HFF-Myc (cell line): Measurements from ENCODE around the gene MCRIP1.

Experiments used
- DNase-seq: peaks from one replicate; pipeline ENCODE4 v3.0.0-alpha.2; 2011; ENCODE audit warnings: low read depth; ENCODE audit errors: extremely low read depth
- H3K4me3 ChIP-seq: replicated peaks from 2 replicates; pipeline ENCODE4 v1.5.1; 2011; ENCODE audit warnings: low read depth, mild to moderate bottlenecking, control low read depth, low read length
- TF ChIP-seq, protein P1 (sequence below): IDR thresholded peaks from 2 replicates; pipeline ENCODE4 v1.5.1; 2012; ENCODE audit warnings: mild to moderate bottlenecking, low read depth, low read length, control low read depth; ENCODE audit errors: missing control alignments

MCRIP1 gene

DNA sequence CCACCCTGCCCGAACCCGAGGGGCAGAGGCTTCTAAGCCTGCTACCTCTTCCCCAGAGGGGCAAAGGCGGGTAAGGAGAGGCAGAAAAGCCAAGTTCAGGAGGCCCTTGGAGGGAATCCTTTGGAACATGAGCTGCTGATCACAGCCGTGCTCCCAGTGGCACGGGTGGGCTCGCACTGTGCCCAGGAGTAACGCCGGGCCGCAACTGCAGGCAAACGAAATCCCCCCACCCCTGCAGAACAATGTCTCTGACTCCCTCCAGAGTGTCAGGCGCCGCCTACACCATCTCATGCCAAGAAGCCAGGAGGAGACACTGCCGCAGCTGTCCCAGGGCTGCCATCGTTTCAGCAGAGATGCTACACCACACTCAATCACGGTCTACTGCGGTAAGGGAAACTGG is 18.3 kb upstream of the MCRIP1 start:
- DNase-seq = no peak
- H3K4me3 ChIP-seq = no peak overlapping the region
- TF ChIP-seq, protein P1, sequence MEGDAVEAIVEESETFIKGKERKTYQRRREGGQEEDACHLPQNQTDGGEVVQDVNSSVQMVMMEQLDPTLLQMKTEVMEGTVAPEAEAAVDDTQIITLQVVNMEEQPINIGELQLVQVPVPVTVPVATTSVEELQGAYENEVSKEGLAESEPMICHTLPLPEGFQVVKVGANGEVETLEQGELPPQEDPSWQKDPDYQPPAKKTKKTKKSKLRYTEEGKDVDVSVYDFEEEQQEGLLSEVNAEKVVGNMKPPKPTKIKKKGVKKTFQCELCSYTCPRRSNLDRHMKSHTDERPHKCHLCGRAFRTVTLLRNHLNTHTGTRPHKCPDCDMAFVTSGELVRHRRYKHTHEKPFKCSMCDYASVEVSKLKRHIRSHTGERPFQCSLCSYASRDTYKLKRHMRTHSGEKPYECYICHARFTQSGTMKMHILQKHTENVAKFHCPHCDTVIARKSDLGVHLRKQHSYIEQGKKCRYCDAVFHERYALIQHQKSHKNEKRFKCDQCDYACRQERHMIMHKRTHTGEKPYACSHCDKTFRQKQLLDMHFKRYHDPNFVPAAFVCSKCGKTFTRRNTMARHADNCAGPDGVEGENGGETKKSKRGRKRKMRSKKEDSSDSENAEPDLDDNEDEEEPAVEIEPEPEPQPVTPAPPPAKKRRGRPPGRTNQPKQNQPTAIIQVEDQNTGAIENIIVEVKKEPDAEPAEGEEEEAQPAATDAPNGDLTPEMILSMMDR = no peak

DNA sequence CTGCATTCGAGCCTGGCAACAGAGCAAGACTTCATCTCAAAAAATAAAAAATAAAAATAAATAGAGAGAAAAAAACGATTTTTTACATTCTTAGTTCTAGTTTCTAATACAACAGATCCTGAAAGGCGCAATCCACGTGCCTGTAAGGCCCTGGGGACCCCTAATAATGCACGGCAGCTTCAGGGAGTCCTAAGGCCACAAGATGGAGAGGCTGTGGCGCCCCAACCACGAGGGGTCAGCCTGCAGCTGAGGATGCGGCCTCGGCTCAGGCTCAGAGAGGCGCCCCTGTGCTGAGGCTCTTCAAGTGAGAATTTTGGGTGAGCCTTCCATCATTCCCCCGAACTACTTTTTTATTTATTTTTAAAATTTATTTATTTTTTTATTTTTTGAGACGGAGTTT is 16.4 kb upstream of the MCRIP1 start:
- DNase-seq = no peak
- TF ChIP-seq, protein P1 = no peak
- no peak overlapping the region for H3K4me3 ChIP-seq

DNA sequence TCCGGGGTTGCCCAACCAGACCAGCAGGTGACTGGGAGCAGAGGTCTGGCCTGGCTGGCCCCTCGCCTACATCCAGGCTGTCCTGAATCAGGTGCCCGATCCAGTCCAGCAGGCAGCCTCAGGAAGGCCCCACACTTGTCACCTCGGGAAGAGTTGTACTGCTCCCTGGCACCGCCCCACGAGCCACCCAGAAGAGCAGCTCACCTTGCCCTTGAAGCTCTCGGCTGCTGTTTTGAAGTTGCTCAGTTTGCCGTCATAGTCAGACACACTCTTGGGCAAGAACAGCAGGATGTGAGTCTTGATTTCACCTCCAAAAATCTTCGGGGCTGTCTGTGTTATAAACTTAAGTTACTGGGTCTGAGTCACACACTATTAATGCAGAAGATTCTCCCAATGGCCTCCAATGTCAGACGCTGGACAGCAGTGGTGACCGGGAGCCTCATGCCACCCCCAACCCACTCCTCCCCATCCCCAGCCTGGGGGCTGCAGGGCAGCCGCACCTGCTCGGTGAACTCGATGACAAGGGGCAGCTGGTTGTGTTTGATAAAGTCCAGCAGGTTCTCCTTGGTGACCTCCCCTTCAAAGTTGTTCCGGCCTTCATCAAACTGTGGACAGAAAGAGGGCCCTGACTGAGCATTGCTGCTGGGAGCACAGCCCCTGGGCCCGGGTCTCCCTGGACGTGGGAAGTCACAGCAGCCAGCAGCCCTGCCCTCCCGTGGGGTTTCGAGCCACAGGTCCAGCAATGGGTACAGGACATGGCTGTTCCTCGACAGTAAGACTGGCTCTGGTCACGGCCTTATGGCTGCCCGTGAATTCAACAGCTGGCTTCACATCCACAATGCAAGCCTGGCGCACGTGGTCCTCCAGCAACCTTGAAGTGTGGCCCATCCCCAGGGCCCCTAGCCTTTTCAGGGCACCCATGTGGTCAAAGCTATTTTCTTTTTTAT is 13.9 kb upstream of the MCRIP1 start:
- no peak overlapping the region for H3K4me3 ChIP-seq
- no peak for DNase-seq
- TF ChIP-seq, protein P1 = no peak

DNA sequence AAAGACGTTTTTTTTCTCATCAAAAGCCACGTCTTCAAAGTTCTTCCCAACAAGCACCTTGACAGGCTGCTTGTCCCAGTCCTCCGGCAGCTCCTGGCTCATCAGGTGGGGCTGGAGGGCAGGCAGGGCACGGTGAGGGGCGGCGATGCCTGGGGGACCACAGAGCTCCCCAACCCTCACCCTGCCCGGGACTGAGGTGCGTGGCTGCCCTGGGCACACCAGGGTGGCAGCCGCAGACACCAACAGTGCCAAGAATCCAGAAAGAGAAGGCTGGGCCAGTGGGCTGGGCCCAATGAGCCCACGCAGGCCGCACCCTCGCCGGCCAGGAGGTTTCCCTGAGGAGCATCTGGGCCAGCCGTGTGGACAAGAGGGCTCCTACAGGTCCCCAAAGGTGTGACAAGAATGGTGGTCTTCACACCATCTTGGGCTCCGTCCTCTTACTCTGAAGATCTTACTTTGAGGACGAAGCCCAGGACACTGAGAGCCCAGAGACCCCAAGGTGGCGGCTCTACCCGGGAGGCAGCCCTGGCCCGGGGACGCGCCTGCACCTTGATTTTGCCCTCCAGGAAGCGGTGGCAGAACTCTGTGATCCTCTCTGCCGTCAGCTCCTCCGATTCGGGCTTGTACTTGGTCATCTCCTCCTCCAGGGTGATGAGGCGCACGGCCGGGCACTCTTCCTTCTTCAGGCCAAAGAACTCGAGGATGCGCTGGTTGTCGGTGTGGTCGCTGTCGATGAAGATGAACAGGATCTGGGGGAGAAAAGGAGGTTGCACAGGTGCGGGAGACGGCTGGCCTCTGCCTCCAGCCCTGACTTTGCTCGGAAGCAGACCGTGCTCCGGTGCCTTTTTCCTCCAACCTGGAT is 13.0 kb upstream of the MCRIP1 start:
- TF ChIP-seq, protein P1 = no peak
- DNase-seq = no peak
- no peak overlapping the region for H3K4me3 ChIP-seq

DNA sequence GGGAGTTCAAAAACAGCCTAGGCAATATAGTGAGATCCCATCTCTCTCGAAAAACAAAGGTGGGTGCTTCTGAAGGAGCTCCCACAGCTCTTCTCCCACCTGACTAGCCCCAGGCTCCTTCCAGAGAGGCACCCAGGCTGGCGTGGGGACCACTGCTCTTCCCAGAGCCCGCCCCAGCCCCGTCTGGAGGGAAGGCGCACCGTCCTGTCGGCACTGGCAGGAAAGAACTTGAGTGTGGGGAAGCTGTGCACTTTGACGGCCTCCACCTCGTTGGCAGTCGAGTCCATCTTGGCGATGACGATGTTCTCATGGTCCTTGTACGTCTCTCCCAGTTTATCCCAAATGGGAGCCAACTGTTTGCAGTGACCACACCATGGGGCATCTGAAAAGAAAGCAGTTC is 12.3 kb upstream of the MCRIP1 start:
- DNase-seq = no peak
- no peak overlapping the region for H3K4me3 ChIP-seq
- TF ChIP-seq, protein P1 = no peak

DNA sequence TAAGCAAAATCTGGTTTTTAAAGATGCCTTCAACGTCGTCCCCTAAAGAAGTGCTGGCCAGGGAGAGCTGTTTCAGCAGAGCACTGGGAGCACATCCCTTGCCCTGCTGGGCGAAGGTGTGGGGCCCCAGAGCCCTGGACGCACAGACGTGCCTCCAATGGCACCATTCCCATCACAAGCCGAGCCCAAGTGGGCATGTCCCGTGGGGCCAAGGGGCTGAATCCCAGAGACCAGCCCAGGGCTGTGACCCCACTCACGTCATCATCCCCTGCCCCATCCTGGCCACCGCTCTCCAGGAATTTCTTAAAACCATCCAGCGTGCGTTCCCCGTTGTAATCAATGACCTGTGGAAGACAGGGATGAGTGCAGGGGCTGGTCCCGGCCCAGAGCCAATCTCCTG is 11.8 kb upstream of the MCRIP1 start:
- TF ChIP-seq, protein P1 = no peak
- no peak for DNase-seq
- no peak overlapping the region for H3K4me3 ChIP-seq
